Measurements from ENCODE around the gene KCNJ6. TPM values are rescaled to one million over a fixed set of nuclear protein-coding genes. Genes with fewer than 3 reads are reported as not detected.

Gene KCNJ6
- total and polyA plus RNA-seq, 5 donors from 2014 or later, result not detected

GRCh38 chr21:37845535-37845934 lies 70.7 kb downstream of the KCNJ6 start:
- H3K9me3 Mint-ChIP-seq, result peaks cover 0 to 7% (median 2%) of the 10 kb centered on the region in 7 donors
- DNase-seq (no peak), ATAC-seq (ENCODE audit: low read depth in 2 of 2) (no peak)
- Histone ChIP-seq H3K4me1 (ENCODE audit: control insufficient read depth, insufficient read depth, low read length, poor library complexity, severe bottlenecking) (no peaks in the 10 kb centered on the region), H3K36me3 (ENCODE audit: control insufficient read depth, insufficient read depth, low read length) (no peaks in the 10 kb centered on the region), H3K27ac (ENCODE audit: insufficient read depth, low read length, poor library complexity, severe bottlenecking) (no peak overlapping the region), H3K9me3 (ENCODE audit: control insufficient read depth in 2 of 2, low read length in 2 of 2) (no peaks in the 10 kb centered on the region), H3K4me3 (ENCODE audit: low read depth, low read length) (no peak overlapping the region), H3K27me3 (ENCODE audit: control insufficient read depth, insufficient read depth, low read length) (peaks cover 5% of the 10 kb centered on the region)
- H3K4me3 Mint-ChIP-seq, result no peak overlapping the region
- no peak overlapping the region for H3K27ac Mint-ChIP-seq
- no peaks in the 10 kb centered on the region for H3K36me3 Mint-ChIP-seq
- H3K4me1 Mint-ChIP-seq, result no peaks in the 10 kb centered on the region
- peaks cover 11% of the 10 kb centered on the region for H3K27me3 Mint-ChIP-seq

- H3K4me3 Mint-ChIP-seq, result no peak overlapping the region
- Histone ChIP-seq H3K4me1 (ENCODE audit: control insufficient read depth, insufficient read depth, low read length, poor library complexity, severe bottlenecking) (no peaks in the 10 kb centered on the region), H3K4me3 (ENCODE audit: low read depth, low read length) (no peak overlapping the region), H3K27me3 (ENCODE audit: control insufficient read depth, insufficient read depth, low read length) (no peaks in the 10 kb centered on the region), H3K27ac (ENCODE audit: insufficient read depth, low read length, poor library complexity, severe bottlenecking) (no peak overlapping the region), H3K36me3 (ENCODE audit: control insufficient read depth, insufficient read depth, low read length) (no peaks in the 10 kb centered on the region), H3K9me3 (ENCODE audit: control insufficient read depth in 2 of 2, low read length in 2 of 2) (no peaks in the 10 kb centered on the region)
- H3K27me3 Mint-ChIP-seq, result peaks cover 5% of the 10 kb centered on the region
- no peaks in the 10 kb centered on the region for H3K4me1 Mint-ChIP-seq
- H3K36me3 Mint-ChIP-seq, result no peaks in the 10 kb centered on the region
- ATAC-seq (ENCODE audit: low read depth in 2 of 2), result no peak
- DNase-seq, result no peak
- peaks cover 0 to 2% (median 0%) of the 10 kb centered on the region in 7 donors for H3K9me3 Mint-ChIP-seq
- no peak overlapping the region for H3K27ac Mint-ChIP-seq
These were observed 73.1 kb downstream of the KCNJ6 start for GRCh38 chr21:37843191-37843590.

GRCh38 chr21:37842163-37842919 lies 73.9 kb downstream of the KCNJ6 start:
- Histone ChIP-seq H3K4me1 (ENCODE audit: control insufficient read depth, insufficient read depth, low read length, poor library complexity, severe bottlenecking) (no peaks in the 10 kb centered on the region), H3K4me3 (ENCODE audit: low read depth, low read length) (no peak overlapping the region), H3K27ac (ENCODE audit: insufficient read depth, low read length, poor library complexity, severe bottlenecking) (no peak overlapping the region), H3K27me3 (ENCODE audit: control insufficient read depth, insufficient read depth, low read length) (no peaks in the 10 kb centered on the region), H3K9me3 (ENCODE audit: control insufficient read depth in 2 of 2, low read length in 2 of 2) (no peaks in the 10 kb centered on the region), H3K36me3 (ENCODE audit: control insufficient read depth, insufficient read depth, low read length) (no peaks in the 10 kb centered on the region)
- ATAC-seq (ENCODE audit: low read depth in 2 of 2), result no peak
- DNase-seq, result no peak
- Mint-ChIP-seq H3K36me3 (no peaks in the 10 kb centered on the region), H3K4me3 (no peak overlapping the region), H3K9me3 (peaks cover 0 to 2% (median 0%) of the 10 kb centered on the region in 7 donors), H3K27ac (no peak overlapping the region), H3K4me1 (no peaks in the 10 kb centered on the region), H3K27me3 (peaks cover 5% of the 10 kb centered on the region)

- H3K36me3 Mint-ChIP-seq, result no peaks in the 10 kb centered on the region
- H3K27me3 ChIP-seq (ENCODE audit: control insufficient read depth, insufficient read depth, low read length), result no peaks in the 10 kb centered on the region
- no peak overlapping the region for H3K27ac ChIP-seq (ENCODE audit: insufficient read depth, low read length, poor library complexity, severe bottlenecking)
- ATAC-seq (ENCODE audit: low read depth in 2 of 2) (no peak), DNase-seq (no peak)
- H3K9me3 ChIP-seq (ENCODE audit: control insufficient read depth in 2 of 2, low read length in 2 of 2), result no peaks in the 10 kb centered on the region
- no peak overlapping the region for H3K4me3 Mint-ChIP-seq
- peaks cover 0 to 1% (median 0%) of the 10 kb centered on the region in 7 donors for H3K9me3 Mint-ChIP-seq
- peaks cover 4% of the 10 kb centered on the region for H3K27me3 Mint-ChIP-seq
- H3K27ac Mint-ChIP-seq, result no peak overlapping the region
- H3K4me3 ChIP-seq (ENCODE audit: low read depth, low read length), result no peak overlapping the region
- no peaks in the 10 kb centered on the region for H3K4me1 ChIP-seq (ENCODE audit: control insufficient read depth, insufficient read depth, low read length, poor library complexity, severe bottlenecking)
- no peaks in the 10 kb centered on the region for H3K4me1 Mint-ChIP-seq
- no peaks in the 10 kb centered on the region for H3K36me3 ChIP-seq (ENCODE audit: control insufficient read depth, insufficient read depth, low read length)
These were observed 78.9 kb downstream of the KCNJ6 start for GRCh38 chr21:37837381-37837780.

GRCh38 chr21:37835481-37835880 lies 80.8 kb downstream of the KCNJ6 start:
- Mint-ChIP-seq H3K9me3 (peaks cover 0 to 1% (median 0%) of the 10 kb centered on the region in 7 donors), H3K4me3 (no peak overlapping the region), H3K27ac (no peak overlapping the region), H3K36me3 (no peaks in the 10 kb centered on the region), H3K4me1 (no peaks in the 10 kb centered on the region), H3K27me3 (peaks cover 13% of the 10 kb centered on the region)
- Histone ChIP-seq H3K27me3 (ENCODE audit: control insufficient read depth, insufficient read depth, low read length) (no peaks in the 10 kb centered on the region), H3K4me3 (ENCODE audit: low read depth, low read length) (no peak overlapping the region), H3K27ac (ENCODE audit: insufficient read depth, low read length, poor library complexity, severe bottlenecking) (no peak overlapping the region), H3K4me1 (ENCODE audit: control insufficient read depth, insufficient read depth, low read length, poor library complexity, severe bottlenecking) (no peaks in the 10 kb centered on the region), H3K36me3 (ENCODE audit: control insufficient read depth, insufficient read depth, low read length) (no peaks in the 10 kb centered on the region), H3K9me3 (ENCODE audit: control insufficient read depth in 2 of 2, low read length in 2 of 2) (no peaks in the 10 kb centered on the region)
- ATAC-seq (ENCODE audit: low read depth in 2 of 2) (no peak), DNase-seq (no peak)

- Histone ChIP-seq H3K36me3 (ENCODE audit: control insufficient read depth, insufficient read depth, low read length) (no peaks in the 10 kb centered on the region), H3K27ac (ENCODE audit: insufficient read depth, low read length, poor library complexity, severe bottlenecking) (no peak overlapping the region), H3K4me3 (ENCODE audit: low read depth, low read length) (no peak overlapping the region), H3K9me3 (ENCODE audit: control insufficient read depth in 2 of 2, low read length in 2 of 2) (no peaks in the 10 kb centered on the region), H3K27me3 (ENCODE audit: control insufficient read depth, insufficient read depth, low read length) (no peaks in the 10 kb centered on the region), H3K4me1 (ENCODE audit: control insufficient read depth, insufficient read depth, low read length, poor library complexity, severe bottlenecking) (no peaks in the 10 kb centered on the region)
- no peak for ATAC-seq (ENCODE audit: low read depth in 2 of 2)
- DNase-seq, result no peak
- Mint-ChIP-seq H3K36me3 (no peaks in the 10 kb centered on the region), H3K4me3 (no peak overlapping the region), H3K9me3 (peaks cover 0 to 1% (median 0%) of the 10 kb centered on the region in 7 donors), H3K27me3 (peaks cover 13% of the 10 kb centered on the region), H3K4me1 (no peaks in the 10 kb centered on the region), H3K27ac (no peak overlapping the region)
These were observed 83.0 kb downstream of the KCNJ6 start for GRCh38 chr21:37833301-37833700.

GRCh38 chr21:37829447-37829846 lies 86.8 kb downstream of the KCNJ6 start:
- Histone ChIP-seq H3K27me3 (ENCODE audit: control insufficient read depth, insufficient read depth, low read length) (no peaks in the 10 kb centered on the region), H3K27ac (ENCODE audit: insufficient read depth, low read length, poor library complexity, severe bottlenecking) (no peak overlapping the region), H3K9me3 (ENCODE audit: control insufficient read depth in 2 of 2, low read length in 2 of 2) (no peaks in the 10 kb centered on the region), H3K4me3 (ENCODE audit: low read depth, low read length) (no peak overlapping the region), H3K36me3 (ENCODE audit: control insufficient read depth, insufficient read depth, low read length) (no peaks in the 10 kb centered on the region), H3K4me1 (ENCODE audit: control insufficient read depth, insufficient read depth, low read length, poor library complexity, severe bottlenecking) (no peaks in the 10 kb centered on the region)
- H3K4me3 Mint-ChIP-seq, result no peak overlapping the region
- no peaks in the 10 kb centered on the region for H3K9me3 Mint-ChIP-seq
- ATAC-seq (ENCODE audit: low read depth in 2 of 2), result no peak
- no peak for DNase-seq
- no peaks in the 10 kb centered on the region for H3K36me3 Mint-ChIP-seq
- peaks cover 18% of the 10 kb centered on the region for H3K27me3 Mint-ChIP-seq
- H3K27ac Mint-ChIP-seq, result no peak overlapping the region
- no peaks in the 10 kb centered on the region for H3K4me1 Mint-ChIP-seq

GRCh38 chr21:37828991-37829390 lies 87.3 kb downstream of the KCNJ6 start:
- Histone ChIP-seq H3K9me3 (ENCODE audit: control insufficient read depth in 2 of 2, low read length in 2 of 2) (no peaks in the 10 kb centered on the region), H3K36me3 (ENCODE audit: control insufficient read depth, insufficient read depth, low read length) (no peaks in the 10 kb centered on the region), H3K27ac (ENCODE audit: insufficient read depth, low read length, poor library complexity, severe bottlenecking) (no peak overlapping the region), H3K4me3 (ENCODE audit: low read depth, low read length) (no peak overlapping the region), H3K27me3 (ENCODE audit: control insufficient read depth, insufficient read depth, low read length) (no peaks in the 10 kb centered on the region), H3K4me1 (ENCODE audit: control insufficient read depth, insufficient read depth, low read length, poor library complexity, severe bottlenecking) (no peaks in the 10 kb centered on the region)
- no peaks in the 10 kb centered on the region for H3K36me3 Mint-ChIP-seq
- no peak overlapping the region for H3K4me3 Mint-ChIP-seq
- ATAC-seq (ENCODE audit: low read depth in 2 of 2), result no peak
- no peak for DNase-seq
- no peaks in the 10 kb centered on the region for H3K9me3 Mint-ChIP-seq
- H3K27me3 Mint-ChIP-seq, result peaks cover 17% of the 10 kb centered on the region
- no peak overlapping the region for H3K27ac Mint-ChIP-seq
- H3K4me1 Mint-ChIP-seq, result no peaks in the 10 kb centered on the region

All from CD4-positive, CD25-positive, alpha-beta regulatory T cell (primary cell).